H1 (cell line): ENCODE measurements around the gene ZNF483.

ENCODE experiments used
- CBX8 ChIP-seq: fragments of 300-800, 300-1000 bp; sonication (generic); IDR thresholded peaks from 2 replicates; pipeline ENCODE4 v1.7.1; 2016; ENCODE audit warnings: low read depth, low read length, borderline replicate concordance
- EZH2 ChIP-seq: fragments of 200-600 bp; sonication (generic); IDR thresholded peaks from 2 replicates; pipeline ENCODE4 v1.7.1; 2012; ENCODE audit warnings: low read depth, mild to moderate bottlenecking, moderate library complexity, low read length, inconsistent platforms; ENCODE audit not compliant: severe bottlenecking
- POLR2A ChIP-seq, 2 experiments: IDR thresholded peaks; 1 replicate in 1 of 2; 2 replicates in 1 of 2; pipeline ENCODE4 v1.6.1; 2011; ENCODE audit warnings: low read depth in 2 of 2, low read length in 2 of 2, mild to moderate bottlenecking in 2 of 2; ENCODE audit errors: control extremely low read depth in 1 of 2
- POLR2AphosphoS5 ChIP-seq: IDR thresholded peaks from 2 replicates; pipeline ENCODE4 v1.6.1; 2011; ENCODE audit warnings: low read depth, low read length
- TAF1 ChIP-seq: IDR thresholded peaks from 2 replicates; pipeline ENCODE4 v1.6.1; 2011; ENCODE audit warnings: mild to moderate bottlenecking, low read depth, low read length
- TF ChIP-seq, protein P1 (sequence below), 3 experiments: IDR thresholded peaks; 1 replicate in 2 of 3; 2 replicates in 1 of 3; pipeline versions ENCODE4 v1.5.1 to v1.6.1; 2011; ENCODE audit warnings: low read length in 3 of 3, mild to moderate bottlenecking in 3 of 3, inconsistent platforms in 2 of 3, low read depth in 1 of 3, moderate library complexity in 1 of 3; ENCODE audit not compliant: insufficient read depth in 1 of 3; ENCODE audit errors: control extremely low read depth in 1 of 3
- TF ChIP-seq, protein P2 (sequence below): IDR thresholded peaks from 2 replicates; pipeline ENCODE4 v1.6.1; 2012; ENCODE audit warnings: inconsistent platforms

GRCh38 chr9:111484572-111484894 is 40.4 kb upstream of the ZNF483 start:
- TF ChIP-seq EZH2 (no peak), TAF1 (no peak), POLR2A (IDR thresholded peaks at IDR 0.05; ENCODE audit: control extremely low read depth in 1 of 2, low read depth in 2 of 2, low read length in 2 of 2) (no peak), POLR2AphosphoS5 (no peak), CBX8 (no peak)
- TF ChIP-seq, protein P1, sequence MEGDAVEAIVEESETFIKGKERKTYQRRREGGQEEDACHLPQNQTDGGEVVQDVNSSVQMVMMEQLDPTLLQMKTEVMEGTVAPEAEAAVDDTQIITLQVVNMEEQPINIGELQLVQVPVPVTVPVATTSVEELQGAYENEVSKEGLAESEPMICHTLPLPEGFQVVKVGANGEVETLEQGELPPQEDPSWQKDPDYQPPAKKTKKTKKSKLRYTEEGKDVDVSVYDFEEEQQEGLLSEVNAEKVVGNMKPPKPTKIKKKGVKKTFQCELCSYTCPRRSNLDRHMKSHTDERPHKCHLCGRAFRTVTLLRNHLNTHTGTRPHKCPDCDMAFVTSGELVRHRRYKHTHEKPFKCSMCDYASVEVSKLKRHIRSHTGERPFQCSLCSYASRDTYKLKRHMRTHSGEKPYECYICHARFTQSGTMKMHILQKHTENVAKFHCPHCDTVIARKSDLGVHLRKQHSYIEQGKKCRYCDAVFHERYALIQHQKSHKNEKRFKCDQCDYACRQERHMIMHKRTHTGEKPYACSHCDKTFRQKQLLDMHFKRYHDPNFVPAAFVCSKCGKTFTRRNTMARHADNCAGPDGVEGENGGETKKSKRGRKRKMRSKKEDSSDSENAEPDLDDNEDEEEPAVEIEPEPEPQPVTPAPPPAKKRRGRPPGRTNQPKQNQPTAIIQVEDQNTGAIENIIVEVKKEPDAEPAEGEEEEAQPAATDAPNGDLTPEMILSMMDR (IDR thresholded peaks at IDR 0.05; ENCODE audit: control extremely low read depth in 1 of 3, insufficient read depth in 1 of 3, low read depth in 1 of 3, low read length in 3 of 3) = no peak
- TF ChIP-seq, protein P2, sequence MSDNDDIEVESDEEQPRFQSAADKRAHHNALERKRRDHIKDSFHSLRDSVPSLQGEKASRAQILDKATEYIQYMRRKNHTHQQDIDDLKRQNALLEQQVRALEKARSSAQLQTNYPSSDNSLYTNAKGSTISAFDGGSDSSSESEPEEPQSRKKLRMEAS = no peak
